ENCODE data around the gene SPTBN4. TPM values are rescaled to one million over a fixed set of nuclear protein-coding genes. Genes with fewer than 3 reads are reported as not detected.

SPTBN4 gene
- total and polyA plus RNA-seq, 2 of the 4 experiments (the other 2 are of a cell fraction): 0.72 to 0.91 TPM

DNA sequence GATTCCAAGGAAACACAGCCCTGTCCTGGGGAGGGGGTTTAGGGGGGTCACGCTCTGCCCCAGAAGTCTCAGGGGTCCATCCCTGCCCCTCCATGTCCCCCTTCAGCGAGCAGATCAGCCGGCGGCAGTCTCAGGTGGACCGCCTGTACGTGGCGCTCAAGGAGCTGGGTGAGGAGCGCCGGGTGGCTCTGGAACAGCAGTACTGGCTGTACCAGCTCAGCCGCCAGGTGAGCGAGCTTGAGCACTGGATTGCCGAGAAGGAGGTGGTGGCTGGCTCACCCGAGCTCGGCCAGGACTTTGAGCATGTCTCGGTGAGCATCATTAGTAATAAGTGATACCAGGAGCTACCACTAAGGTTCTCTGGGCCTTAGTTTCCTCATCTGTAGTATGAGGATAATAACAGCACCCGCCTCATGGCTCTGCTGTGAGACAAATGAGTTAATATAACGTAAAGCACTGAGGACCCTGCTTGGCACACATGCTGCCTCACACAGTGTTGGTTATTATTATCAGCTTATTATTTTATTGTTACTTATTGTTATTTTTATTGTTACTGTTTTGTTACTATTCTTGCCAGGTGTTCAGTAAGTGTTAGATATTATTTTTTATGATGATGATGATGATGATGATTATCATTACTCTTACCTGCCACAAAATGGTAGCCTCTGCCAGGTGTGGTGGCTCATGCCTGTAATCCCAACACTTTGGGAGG is 89.3 kb downstream of the SPTBN4 start:
- CTCF ChIA-PET: no interaction called here
- dilution Hi-C loops (cut with HindIII; ENCODE audit: low sequenced_read_pairs, unreplicated experiment) (no loop called here), in situ Hi-C loops (cut with MboI; ENCODE audit: low sequenced_read_pairs) (no loop called here), intact Hi-C loops (cut with micrococcal nuclease) (no loop called here)
- no peak overlapping the region for H2BK15ac ChIP-seq (ENCODE audit: low read depth, low read length)
- H3K9me3 ChIP-seq (ENCODE audit: control insufficient read depth, insufficient read depth, low read length): no peaks in the 10 kb centered on the region; the same call in 1 of the 2 replicates
- H3K4me2 ChIP-seq (ENCODE audit: low read depth, low read length): no peak overlapping the region
- no peak overlapping the region for H3K4ac ChIP-seq (ENCODE audit: low read depth, low read length)
- DNase-seq (no peak), ATAC-seq (ENCODE audit: low read depth) (no peak)
- no peaks in the 10 kb centered on the region for H3K79me1 ChIP-seq (ENCODE audit: low read depth in 1 of 2, low read length in 2 of 2)
- H2BK120ac ChIP-seq (ENCODE audit: low read depth, low read length): no peak overlapping the region
- POLR2A ChIA-PET (ENCODE audit: unreplicated experiment): no interaction called here
- BruUV-seq (replicated peaks): no TSS peak
- no peaks in the 10 kb centered on the region for H4K20me1 ChIP-seq (ENCODE audit: insufficient read depth, low read length)
- H3K56ac ChIP-seq (ENCODE audit: extremely low read depth, insufficient read depth, low read length): no peak overlapping the region
- TF ChIP-seq RCOR1 (IDR thresholded peaks at IDR 0.05; ENCODE audit: insufficient replicate concordance, low read length) (no peak), RFX5 (IDR thresholded peaks at IDR 0.05; ENCODE audit: low read depth, low read length) (no peak), BHLHE40 (IDR thresholded peaks at IDR 0.05; ENCODE audit: low read depth, low read length) (no peak), SMC3 (IDR thresholded peaks at IDR 0.05; ENCODE audit: low read depth, low read length) (no peak), CEBPB (IDR thresholded peaks at IDR 0.05; ENCODE audit: low read depth, low read length) (no peak), MAFK (IDR thresholded peaks at IDR 0.05; ENCODE audit: low read depth, low read length) (no peak), FOS (IDR thresholded peaks at IDR 0.05; ENCODE audit: low read depth, low read length) (no peak), POLR2A (IDR thresholded peaks at IDR 0.05; ENCODE audit: low read depth, low read length) (no peak), MXI1 (IDR thresholded peaks at IDR 0.05; ENCODE audit: borderline replicate concordance, low read depth, low read length) (no peak), CHD1 (IDR thresholded peaks at IDR 0.05; ENCODE audit: low read depth, low read length) (no peak), MAZ (IDR thresholded peaks at IDR 0.05; ENCODE audit: borderline replicate concordance, low read depth, low read length) (no peak), NFE2L2 (IDR thresholded peaks at IDR 0.05; ENCODE audit: low read depth, low read length) (no peak), RAD21 (IDR thresholded peaks at IDR 0.05; ENCODE audit: low read length) (no peak)
- TF ChIP-seq, protein P1, sequence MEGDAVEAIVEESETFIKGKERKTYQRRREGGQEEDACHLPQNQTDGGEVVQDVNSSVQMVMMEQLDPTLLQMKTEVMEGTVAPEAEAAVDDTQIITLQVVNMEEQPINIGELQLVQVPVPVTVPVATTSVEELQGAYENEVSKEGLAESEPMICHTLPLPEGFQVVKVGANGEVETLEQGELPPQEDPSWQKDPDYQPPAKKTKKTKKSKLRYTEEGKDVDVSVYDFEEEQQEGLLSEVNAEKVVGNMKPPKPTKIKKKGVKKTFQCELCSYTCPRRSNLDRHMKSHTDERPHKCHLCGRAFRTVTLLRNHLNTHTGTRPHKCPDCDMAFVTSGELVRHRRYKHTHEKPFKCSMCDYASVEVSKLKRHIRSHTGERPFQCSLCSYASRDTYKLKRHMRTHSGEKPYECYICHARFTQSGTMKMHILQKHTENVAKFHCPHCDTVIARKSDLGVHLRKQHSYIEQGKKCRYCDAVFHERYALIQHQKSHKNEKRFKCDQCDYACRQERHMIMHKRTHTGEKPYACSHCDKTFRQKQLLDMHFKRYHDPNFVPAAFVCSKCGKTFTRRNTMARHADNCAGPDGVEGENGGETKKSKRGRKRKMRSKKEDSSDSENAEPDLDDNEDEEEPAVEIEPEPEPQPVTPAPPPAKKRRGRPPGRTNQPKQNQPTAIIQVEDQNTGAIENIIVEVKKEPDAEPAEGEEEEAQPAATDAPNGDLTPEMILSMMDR (conservative IDR thresholded peaks at IDR 0.05; ENCODE audit: low read depth, low read length): no peak
- TF ChIP-seq, protein P2, sequence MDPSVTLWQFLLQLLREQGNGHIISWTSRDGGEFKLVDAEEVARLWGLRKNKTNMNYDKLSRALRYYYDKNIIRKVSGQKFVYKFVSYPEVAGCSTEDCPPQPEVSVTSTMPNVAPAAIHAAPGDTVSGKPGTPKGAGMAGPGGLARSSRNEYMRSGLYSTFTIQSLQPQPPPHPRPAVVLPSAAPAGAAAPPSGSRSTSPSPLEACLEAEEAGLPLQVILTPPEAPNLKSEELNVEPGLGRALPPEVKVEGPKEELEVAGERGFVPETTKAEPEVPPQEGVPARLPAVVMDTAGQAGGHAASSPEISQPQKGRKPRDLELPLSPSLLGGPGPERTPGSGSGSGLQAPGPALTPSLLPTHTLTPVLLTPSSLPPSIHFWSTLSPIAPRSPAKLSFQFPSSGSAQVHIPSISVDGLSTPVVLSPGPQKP (IDR thresholded peaks at IDR 0.05; ENCODE audit: borderline replicate concordance, low read depth, low read length): no peak
- TF ChIP-seq, protein P3, sequence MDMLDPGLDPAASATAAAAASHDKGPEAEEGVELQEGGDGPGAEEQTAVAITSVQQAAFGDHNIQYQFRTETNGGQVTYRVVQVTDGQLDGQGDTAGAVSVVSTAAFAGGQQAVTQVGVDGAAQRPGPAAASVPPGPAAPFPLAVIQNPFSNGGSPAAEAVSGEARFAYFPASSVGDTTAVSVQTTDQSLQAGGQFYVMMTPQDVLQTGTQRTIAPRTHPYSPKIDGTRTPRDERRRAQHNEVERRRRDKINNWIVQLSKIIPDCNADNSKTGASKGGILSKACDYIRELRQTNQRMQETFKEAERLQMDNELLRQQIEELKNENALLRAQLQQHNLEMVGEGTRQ (IDR thresholded peaks at IDR 0.05; ENCODE audit: low read depth, low read length): no peak
- WGBS, 2 experiments (ENCODE audit: extremely low coverage in 2 of 2, insufficient read length in 1 of 2): 83% methylated on average over 9 of the region's 17 CpGs; no CpG with 5 or more reads in 1 of the 2 experiments
- no peak overlapping the region for H4K91ac ChIP-seq (ENCODE audit: insufficient read depth, low read depth, low read length)
- no peak overlapping the region for H2BK20ac ChIP-seq (ENCODE audit: low read depth, low read length)
- no peaks in the 10 kb centered on the region for H3K4me1 ChIP-seq (ENCODE audit: control insufficient read depth, insufficient read depth, low read length)
- H3K36me3 ChIP-seq (ENCODE audit: control insufficient read depth, insufficient read depth, low read length): no peaks in the 10 kb centered on the region
- no peak overlapping the region for H3K27ac ChIP-seq (ENCODE audit: insufficient read depth, low read length)
- H3K9ac ChIP-seq (ENCODE audit: low read depth, low read length): no peak overlapping the region
- H3K14ac ChIP-seq (replicated peaks; ENCODE audit: low read depth, low read length): no peak overlapping the region
- H4K5ac ChIP-seq (ENCODE audit: low read depth, low read length): no peak overlapping the region
- H3K27me3 ChIP-seq (ENCODE audit: control insufficient read depth, insufficient read depth, low read length): peaks cover 59% of the 10 kb centered on the region
- H3K9me1 ChIP-seq (ENCODE audit: insufficient read depth, low read length): no peaks in the 10 kb centered on the region
- H2AK5ac ChIP-seq (ENCODE audit: low read depth, low read length): no peak overlapping the region
- no peak overlapping the region for H2AK9ac ChIP-seq (replicated peaks; ENCODE audit: low read depth, low read length, poor library complexity)
- no peak overlapping the region for H2AFZ ChIP-seq (replicated peaks; ENCODE audit: low read length, poor library complexity)
- no peak overlapping the region for H4K8ac ChIP-seq (ENCODE audit: low read depth in 2 of 2, low read length in 2 of 2)
- H3K18ac ChIP-seq (ENCODE audit: low read depth, low read length): no peak overlapping the region
- H3K23ac ChIP-seq (ENCODE audit: low read depth, low read length): no peak overlapping the region
- no peak overlapping the region for H2BK5ac ChIP-seq (ENCODE audit: low read depth, low read length, poor library complexity, severe bottlenecking)
- H3K4me3 ChIP-seq (ENCODE audit: insufficient read depth, low read depth, low read length): no peak overlapping the region
